ENCODE data around the gene UBE2L3. TPM values are rescaled to one million over a fixed set of nuclear protein-coding genes. Genes with fewer than 3 reads are reported as not detected.

Gene UBE2L3
- total and polyA plus RNA-seq, 2 of the 13 experiments (the other 11 are each of a cell fraction or from before 2014, with no cell fraction given) = 30.2 to 58.1 TPM

- TF ChIP-seq CBFB (CRISPR knock-in tag; IDR thresholded peaks at IDR 0.05) (peak; percentile 70), DMAP1 (CRISPR knock-in tag; IDR thresholded peaks at IDR 0.05) (peak; percentile 83; the same call in 1 of the 2 replicates), ZNF276 (CRISPR knock-in tag; IDR thresholded peaks at IDR 0.05; ENCODE audit: low read depth) (peak; percentile 76), ZBTB4 (CRISPR knock-in tag; IDR thresholded peaks at IDR 0.05; ENCODE audit: borderline replicate concordance) (peak; percentile 28; the same call in 1 of the 2 replicates), FOXJ3 (CRISPR knock-in tag; IDR thresholded peaks at IDR 0.05; ENCODE audit: borderline replicate concordance) (no peak), ZNF615 (CRISPR knock-in tag; IDR thresholded peaks at IDR 0.05; ENCODE audit: borderline replicate concordance) (peak; percentile 90), ATF7 (IDR thresholded peaks at IDR 0.05) (no peak), ATF7 (CRISPR knock-in tag; IDR thresholded peaks at IDR 0.05) (no peak), NFAT5 (CRISPR knock-in tag; IDR thresholded peaks at IDR 0.05) (peak; percentile 89), PRDM10 (CRISPR knock-in tag; IDR thresholded peaks at IDR 0.05; ENCODE audit: low read depth) (no peak), GATAD2A (CRISPR knock-in tag; IDR thresholded peaks at IDR 0.05) (peak; percentile 46; the same call in 1 of the 2 replicates), IRF9 (CRISPR knock-in tag; IDR thresholded peaks at IDR 0.05; ENCODE audit: borderline replicate concordance) (peak; percentile 66; the same call in 1 of the 2 replicates)
These were observed at the start of gene UBE2L3 (continued) for GRCh38 chr22:21567456-21568346.
